GM21786 (cell line): ENCODE data around the gene TUT4.

ENCODE experiments used
- ATAC-seq: cut with Tn5 transposase; IDR thresholded peaks from one replicate; pipeline ENCODE4 v1.9.1; 2021; ENCODE audit not compliant: unreplicated experiment

TUT4 gene

DNA sequence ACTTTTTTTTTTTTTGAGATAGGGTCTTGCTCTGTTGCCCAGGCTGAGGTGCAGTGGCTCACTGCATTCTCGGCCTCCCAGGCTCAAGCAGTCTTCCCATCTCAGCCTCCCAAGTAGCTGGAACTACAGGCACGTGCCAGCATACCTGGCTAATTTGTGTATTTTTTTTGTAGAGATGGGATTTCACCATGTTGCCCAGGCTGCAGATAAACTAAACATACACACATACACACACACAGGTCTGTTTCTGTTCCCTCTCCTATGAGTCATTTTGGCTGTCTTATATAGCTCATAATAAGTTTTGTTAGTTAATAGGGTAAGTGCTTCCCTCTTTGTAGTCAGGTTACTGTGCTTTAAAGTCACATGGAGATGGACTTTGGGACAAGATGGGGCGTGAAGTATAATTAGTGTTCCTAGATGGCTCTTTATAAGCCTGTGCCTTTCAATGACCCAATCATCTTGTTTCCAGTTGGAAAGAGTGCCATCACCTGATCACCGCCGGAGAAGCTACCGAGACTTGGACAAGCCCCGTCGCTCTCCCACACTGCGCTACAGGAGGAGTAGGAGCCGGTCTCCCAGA is 139.4 kb downstream of the TUT4 start:
- no peak for ATAC-seq

DNA sequence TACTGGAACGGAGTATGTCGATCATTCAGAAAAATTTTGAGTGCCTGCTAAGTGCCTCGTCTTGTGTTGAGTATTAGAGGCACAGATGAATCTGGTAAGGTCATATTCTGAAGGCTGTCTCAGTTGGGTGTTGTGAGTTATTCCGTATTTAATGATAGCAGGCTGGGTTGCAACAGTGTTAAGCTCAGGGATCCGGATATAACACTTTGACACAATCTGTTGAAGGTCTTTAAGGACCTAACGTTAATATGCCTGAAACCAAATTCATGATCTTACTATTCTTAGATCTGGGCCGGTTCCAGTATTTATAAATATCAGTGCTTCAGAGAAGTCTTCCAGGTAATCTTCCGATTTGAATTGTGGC is 147.9 kb downstream of the TUT4 start:
- ATAC-seq, result no peak

DNA sequence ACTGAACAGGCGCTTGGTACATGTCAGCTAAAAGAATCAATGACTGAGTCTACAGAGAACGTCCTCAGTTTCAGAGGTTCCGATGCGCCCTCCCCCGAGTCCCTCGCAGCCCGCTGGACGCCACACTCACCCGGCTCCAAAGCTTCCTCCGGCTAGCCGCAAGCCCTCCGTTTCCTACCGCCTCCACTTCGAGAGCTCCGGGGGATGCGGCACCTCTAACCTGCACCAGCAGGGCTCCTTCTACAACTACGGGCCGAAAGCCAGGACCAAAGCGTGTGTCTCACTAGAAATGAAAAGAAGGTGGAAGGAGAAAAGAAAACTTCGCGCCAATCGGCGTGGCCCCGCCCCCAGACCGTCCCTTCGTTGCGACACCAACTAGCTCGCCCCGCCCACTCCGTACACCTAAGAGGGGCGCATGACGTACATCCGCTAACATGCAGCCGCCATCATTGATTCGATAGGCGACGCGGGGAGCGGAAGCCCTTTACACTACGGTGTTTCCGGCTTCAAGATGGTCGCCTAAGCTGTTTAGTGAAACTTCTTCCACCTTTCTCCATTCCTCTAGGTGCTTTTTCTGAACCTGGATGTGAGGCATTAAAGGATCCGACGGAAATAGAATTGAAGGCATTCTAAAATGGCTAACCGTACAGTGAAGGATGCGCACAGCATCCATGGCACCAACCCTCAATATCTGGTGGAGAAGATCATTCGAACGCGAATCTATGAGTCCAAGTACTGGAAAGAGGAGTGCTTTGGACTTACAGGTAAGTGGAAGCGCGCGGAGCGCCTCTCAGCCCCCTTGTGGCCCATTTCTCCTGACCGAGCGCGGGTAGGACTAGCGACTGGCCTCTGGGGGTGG is 148.5 kb downstream of the TUT4 start, which contains the start of the genes ORC1 and PRPF38A:
TSS of gene ORC1 (minus strand) at position 308 of the 859 bp plus-strand sequence. CDS start 2,200 bp downstream, outside the sequence.
TSS of gene PRPF38A (plus strand) at position 487 of the 859 bp plus-strand sequence. CDS start at position 635, 148 bp downstream.
- ATAC-seq, result peak; percentile 94

DNA sequence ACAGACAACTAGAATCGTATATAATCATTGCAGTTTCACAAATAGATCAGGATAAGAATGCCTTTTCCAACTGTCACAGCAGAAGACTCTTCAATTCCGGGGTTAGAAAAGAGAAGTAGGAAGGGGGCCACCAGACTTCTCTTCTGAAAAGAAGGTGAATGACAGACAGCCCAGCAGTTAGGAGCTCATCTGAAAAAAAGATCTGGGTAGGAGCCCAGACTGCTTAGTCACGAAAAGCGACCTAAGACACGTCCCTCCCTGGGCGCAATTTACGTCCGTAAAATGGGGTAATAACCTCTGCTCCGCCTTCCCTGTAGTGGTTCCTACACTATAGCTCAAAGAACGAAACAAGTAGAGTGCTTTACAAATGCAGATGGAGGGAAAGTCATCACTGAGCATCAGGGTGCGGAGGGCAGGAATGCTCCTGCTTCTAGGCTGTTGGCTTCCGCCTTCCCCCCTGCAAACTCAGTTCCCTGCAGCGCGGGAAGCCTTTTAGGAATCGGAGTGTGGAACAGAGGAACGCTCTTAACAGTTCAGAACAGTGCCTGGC is 149.3 kb downstream of the TUT4 start:
- peak; percentile 33 for ATAC-seq

DNA sequence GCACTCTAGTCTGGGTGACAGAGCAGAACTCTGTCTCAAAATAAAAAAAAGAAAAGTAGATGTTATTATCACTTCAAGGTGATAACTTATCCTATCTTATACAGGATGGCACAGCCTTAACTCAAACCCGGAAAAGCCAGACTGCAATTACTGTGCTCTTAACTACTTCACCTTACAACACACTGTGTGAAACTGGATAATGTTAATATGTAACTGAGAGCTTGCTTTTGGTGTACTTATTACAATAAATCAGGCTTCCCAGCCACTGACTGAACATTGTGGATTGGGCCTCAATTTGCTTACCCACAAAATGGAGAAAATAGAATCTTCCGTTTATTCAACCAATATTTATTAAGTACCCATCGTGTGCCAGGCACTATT is 150.0 kb downstream of the TUT4 start:
- ATAC-seq, result no peak

DNA sequence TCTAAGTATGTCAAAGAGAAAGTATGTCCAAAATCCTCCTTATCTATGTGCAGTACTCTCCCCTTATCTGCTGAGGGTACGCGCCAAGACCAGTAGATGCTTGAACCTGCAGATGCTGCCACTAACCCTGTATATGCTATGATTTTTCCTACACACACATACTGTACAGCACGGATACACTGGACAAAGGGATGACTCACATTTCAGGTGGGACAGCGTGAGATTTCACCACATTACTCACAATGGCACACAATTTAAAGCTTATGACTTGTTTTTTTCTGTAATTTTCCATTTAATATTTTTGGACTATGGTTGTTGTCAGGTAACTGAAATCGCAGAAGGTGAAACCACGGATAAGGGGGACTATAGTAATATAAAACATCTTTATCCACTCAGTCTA is 152.8 kb downstream of the TUT4 start:
- ATAC-seq, result no peak

DNA sequence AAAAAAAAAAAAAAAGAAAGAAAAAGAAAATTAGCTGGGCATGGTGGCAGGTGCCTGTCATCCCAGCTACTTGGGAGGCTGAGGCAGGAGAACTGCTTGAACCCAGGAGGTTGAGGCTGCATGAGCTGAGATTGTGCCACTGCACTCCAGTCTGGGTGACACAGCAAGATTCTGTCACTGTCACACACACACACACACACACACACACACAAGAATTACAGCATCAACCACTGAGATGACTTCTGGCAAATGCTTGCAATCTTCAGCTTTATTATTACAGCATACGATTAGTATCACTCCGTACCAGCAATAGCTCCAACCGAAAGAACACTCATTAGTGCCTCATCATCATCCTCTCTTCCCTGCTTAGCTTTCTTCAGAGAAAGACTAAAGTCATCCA is 153.3 kb downstream of the TUT4 start:
- no peak for ATAC-seq

DNA sequence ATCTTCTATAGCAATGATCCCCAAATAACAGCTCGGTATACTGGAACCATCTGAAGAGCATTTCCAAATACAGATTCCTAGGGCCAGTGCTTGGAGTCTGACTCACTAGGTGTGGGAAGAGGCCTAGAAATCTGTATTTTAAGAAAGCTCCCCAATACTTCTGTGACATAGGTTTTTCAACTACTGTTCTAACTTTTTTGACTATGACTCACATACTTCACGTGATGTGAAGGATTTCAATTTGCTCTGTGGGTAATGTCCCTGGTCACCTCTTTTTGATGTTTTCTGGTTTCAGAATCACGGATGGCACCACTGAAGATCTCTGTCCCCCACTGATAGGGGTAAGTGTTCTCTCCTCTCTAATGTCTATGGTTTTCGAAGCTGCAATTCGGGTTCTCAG is 159.7 kb downstream of the TUT4 start:
- ATAC-seq, result no peak

DNA sequence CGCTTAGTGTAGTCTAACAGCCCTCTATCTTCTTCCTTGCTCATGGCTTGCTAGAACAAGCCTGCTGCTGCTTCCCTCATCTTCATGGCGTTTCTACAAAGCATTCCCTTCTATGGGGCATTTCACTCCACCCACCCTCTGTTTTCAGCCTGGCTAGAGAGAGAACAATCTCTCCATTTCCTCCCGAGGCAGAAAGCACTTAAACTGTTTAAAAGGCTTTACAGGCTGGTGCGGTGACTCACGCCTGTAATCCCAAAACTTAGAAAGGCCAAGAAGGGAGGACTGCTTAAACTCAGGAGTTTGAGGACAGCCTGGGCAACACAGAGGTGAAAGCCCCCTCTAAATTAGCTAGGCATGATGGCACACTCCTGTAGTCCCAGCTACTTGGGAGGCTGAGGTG is 166.4 kb downstream of the TUT4 start:
- ATAC-seq, result no peak

DNA sequence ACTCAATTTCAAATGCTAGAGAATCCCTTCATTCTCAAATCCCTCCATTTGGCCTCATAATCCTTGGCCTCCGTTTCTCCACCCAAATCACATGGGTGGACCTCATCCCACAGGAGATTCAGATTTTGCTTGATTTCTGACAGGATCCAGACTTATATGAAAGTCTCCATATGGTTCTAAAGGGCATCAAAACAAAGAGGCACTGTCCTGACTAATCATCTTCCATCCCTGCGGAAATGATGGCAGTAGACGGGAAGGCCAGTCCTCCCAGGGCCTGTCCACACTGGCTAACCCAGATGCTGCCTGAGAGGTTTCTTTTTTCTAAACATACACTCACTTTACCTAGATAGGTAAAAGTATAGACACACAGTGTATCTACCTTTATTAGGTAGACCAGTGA is 167.5 kb downstream of the TUT4 start:
- no peak for ATAC-seq
